GM10266 (cell line): ENCODE data around the gene EML3.
"Not testable (repeated sequence)": the region's sequence is repeated elsewhere in the genome, so short reads cannot be mapped to it uniquely, and the experiment has no call there.

Experiments
- DNase-seq: peaks from one replicate; pipeline ENCODE4 v3.0.0; 2012; ENCODE audit errors: extremely low spot score
- TF ChIP-seq, protein P1 (sequence below): IDR thresholded peaks from 2 replicates; pipeline ENCODE4 v1.5.1; 2012; ENCODE audit warnings: mild to moderate bottlenecking, low read depth; ENCODE audit not compliant: control insufficient read depth, insufficient read depth; ENCODE audit errors: missing control alignments

The EML3 gene

GRCh38 chr11:62574363-62575071 lies 38.1 kb downstream of the EML3 start:
- TF ChIP-seq, protein P1, sequence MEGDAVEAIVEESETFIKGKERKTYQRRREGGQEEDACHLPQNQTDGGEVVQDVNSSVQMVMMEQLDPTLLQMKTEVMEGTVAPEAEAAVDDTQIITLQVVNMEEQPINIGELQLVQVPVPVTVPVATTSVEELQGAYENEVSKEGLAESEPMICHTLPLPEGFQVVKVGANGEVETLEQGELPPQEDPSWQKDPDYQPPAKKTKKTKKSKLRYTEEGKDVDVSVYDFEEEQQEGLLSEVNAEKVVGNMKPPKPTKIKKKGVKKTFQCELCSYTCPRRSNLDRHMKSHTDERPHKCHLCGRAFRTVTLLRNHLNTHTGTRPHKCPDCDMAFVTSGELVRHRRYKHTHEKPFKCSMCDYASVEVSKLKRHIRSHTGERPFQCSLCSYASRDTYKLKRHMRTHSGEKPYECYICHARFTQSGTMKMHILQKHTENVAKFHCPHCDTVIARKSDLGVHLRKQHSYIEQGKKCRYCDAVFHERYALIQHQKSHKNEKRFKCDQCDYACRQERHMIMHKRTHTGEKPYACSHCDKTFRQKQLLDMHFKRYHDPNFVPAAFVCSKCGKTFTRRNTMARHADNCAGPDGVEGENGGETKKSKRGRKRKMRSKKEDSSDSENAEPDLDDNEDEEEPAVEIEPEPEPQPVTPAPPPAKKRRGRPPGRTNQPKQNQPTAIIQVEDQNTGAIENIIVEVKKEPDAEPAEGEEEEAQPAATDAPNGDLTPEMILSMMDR = no peak
- no peak for DNase-seq

- peak; percentile 94 for DNase-seq
- TF ChIP-seq, protein P1 = no peak
These were observed 38.8 kb downstream of the EML3 start, which contains the start of gene EEF1G for GRCh38 chr11:62573592-62574362. TSS of gene EEF1G (minus strand) at chr11:62573891. CDS start at chr11:62573842, 49 bp downstream.

GRCh38 chr11:62573006-62573591 lies 39.5 kb downstream of the EML3 start:
- TF ChIP-seq, protein P1 = no peak
- DNase-seq = no peak

DNA sequence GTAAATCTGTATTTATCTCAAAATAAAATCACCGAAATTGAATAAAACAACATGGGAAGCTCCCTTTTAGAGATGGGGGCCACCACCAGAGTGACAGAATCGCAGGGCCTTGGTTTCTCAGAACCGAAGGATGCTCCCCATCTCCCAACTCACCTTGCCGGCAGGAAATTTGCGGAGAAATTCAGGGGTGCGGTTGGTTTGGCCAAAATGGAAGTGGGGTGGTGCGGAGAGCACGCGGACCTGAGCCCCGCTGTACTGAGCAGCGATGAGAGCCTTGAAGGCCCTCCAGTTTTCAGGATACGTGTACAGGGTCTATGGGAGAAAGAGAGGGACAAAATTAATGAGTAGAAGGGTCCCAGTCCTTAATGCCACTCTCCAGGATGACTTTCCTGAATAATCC lies 40.1 kb downstream of the EML3 start:
- TF ChIP-seq, protein P1 = no peak
- DNase-seq = no peak

- not testable (repeated sequence) for DNase-seq
These were observed 41.1 kb downstream of the EML3 start for GRCh38 chr11:62571493-62571892.

DNA sequence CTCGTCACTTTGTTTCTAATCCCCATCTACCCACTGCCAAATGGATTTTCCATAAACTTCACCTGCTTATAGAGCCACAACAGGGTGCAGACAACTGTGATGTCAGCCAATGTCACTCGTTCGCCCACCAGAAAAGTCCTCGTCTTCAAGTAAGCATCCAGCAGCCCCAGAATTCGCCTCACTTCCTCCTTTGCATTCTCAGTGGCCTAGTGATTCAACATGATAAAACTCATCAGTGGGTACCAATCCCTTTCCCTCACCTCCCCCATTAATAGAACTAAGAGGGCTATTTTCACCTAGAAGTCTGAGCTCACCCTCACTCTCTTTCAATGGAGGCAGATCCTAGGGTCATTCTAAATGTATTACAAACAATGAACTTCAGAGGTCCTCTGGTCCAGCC lies 41.7 kb downstream of the EML3 start:
- DNase-seq = not testable (repeated sequence)

- TF ChIP-seq, protein P1 = no peak
- DNase-seq = no peak
These were observed 43.0 kb downstream of the EML3 start for GRCh38 chr11:62569611-62570010.

DNA sequence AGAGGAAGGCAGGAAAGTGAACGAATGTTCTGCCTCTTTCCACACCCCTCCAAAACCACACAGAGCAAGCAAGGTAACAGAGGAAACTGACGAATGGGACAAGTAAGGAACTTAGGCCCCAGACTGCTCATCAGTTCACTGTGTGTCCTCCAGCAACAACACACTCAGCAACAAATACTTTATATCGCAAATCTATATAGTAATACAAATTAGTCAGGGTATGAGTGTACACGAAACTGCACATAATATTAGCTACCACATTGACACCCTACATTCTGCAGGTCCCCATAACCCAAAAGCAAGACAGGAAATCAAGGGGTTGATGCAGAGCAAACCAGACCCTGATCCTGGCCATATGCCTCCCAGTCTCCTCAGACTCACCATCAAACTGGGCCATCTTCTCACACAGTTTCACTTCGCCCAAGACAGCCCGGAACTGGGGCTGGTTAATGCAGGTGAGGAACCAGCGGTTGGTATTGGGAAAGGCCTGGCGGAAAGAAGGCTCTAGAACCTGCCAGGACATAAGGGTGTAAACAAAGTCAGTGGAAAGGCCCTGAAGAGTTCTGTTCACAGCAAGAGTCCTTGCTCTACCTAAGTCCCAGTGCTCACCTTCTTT lies 45.4 kb downstream of the EML3 start:
- TF ChIP-seq, protein P1 = no peak
- DNase-seq = no peak
